Hepatocyte (in vitro differentiated cells): ENCODE results near the gene CLEC4C.

ENCODE experiments used
- EZH2phosphoT487 ChIP-seq: fragments of 200-600 bp; sonication (generic); IDR thresholded peaks from one replicate; pipeline ENCODE4 v1.6.1; 2018; ENCODE audit warnings: antibody characterized with exemption, mild to moderate bottlenecking, low read depth, moderate library complexity; ENCODE audit not compliant: unreplicated experiment, severe bottlenecking
- TF ChIP-seq, protein P1 (sequence below): fragments of 200-600 bp; sonication (generic); IDR thresholded peaks from 2 replicates; pipeline ENCODE4 v1.5.1; 2016; ENCODE audit warnings: antibody characterized with exemption, mild to moderate bottlenecking; ENCODE audit not compliant: poor library complexity

- TF ChIP-seq, protein P1, sequence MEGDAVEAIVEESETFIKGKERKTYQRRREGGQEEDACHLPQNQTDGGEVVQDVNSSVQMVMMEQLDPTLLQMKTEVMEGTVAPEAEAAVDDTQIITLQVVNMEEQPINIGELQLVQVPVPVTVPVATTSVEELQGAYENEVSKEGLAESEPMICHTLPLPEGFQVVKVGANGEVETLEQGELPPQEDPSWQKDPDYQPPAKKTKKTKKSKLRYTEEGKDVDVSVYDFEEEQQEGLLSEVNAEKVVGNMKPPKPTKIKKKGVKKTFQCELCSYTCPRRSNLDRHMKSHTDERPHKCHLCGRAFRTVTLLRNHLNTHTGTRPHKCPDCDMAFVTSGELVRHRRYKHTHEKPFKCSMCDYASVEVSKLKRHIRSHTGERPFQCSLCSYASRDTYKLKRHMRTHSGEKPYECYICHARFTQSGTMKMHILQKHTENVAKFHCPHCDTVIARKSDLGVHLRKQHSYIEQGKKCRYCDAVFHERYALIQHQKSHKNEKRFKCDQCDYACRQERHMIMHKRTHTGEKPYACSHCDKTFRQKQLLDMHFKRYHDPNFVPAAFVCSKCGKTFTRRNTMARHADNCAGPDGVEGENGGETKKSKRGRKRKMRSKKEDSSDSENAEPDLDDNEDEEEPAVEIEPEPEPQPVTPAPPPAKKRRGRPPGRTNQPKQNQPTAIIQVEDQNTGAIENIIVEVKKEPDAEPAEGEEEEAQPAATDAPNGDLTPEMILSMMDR, result no peak
- TF ChIP-seq EZH2phosphoT487, result no peak
These were observed 2.3 kb upstream of the CLEC4C start for GRCh38 chr12:7749442-7749841.
